Measurements from ENCODE around the gene DISP2.

Gene DISP2

DNA sequence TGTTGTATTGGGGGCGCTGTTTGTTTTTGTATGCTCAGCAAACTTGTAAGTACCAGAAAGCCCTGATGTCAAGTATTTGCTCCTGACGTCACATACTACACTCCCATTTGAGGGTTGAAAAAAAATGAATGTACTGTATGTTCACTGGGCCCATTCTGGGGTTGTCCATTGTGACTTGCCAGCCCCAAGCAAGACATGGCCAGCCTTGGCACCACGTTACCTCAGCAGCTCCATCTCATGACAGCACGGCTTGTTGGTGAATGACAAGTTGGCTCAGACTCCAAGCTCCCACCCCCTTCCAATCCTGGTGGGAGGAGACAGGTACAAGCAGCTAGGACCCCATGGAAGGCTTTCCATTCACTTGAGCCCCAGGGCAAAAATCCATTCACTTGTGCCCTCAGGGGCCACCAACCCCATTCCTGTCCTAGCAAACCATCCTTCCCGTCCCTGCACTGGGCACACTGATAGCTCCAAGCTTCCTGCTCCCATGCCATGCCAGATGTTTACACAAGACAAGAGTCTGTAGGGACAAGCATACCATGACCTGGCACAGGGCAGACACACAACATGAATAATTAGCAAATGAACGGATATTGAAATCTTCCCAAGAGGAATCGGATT is 5.6 kb upstream of the DISP2 start:
- no peak overlapping the region for H3K4me2 ChIP-seq (ENCODE audit: low read depth, low read length, poor library complexity, severe bottlenecking)
- no peaks in the 10 kb centered on the region for H4K20me1 ChIP-seq (ENCODE audit: low read depth, low read length)
- H3K9me2 ChIP-seq (replicated peaks; ENCODE audit: insufficient read depth, low read length): no peaks in the 10 kb centered on the region
- no peaks in the 10 kb centered on the region for H3K36me3 ChIP-seq (ENCODE audit: low read length)
- H3K9ac ChIP-seq (ENCODE audit: low read length): no peak overlapping the region
- H3K79me2 ChIP-seq (ENCODE audit: insufficient read depth, low read length): no peaks in the 10 kb centered on the region
- H3K27ac ChIP-seq (ENCODE audit: low read depth, low read length): no peak overlapping the region
- no peak overlapping the region for H3K4me3 ChIP-seq (ENCODE audit: insufficient read depth, low read length, poor library complexity, severe bottlenecking)
- H3K27me3 ChIP-seq (ENCODE audit: low read length): no peaks in the 10 kb centered on the region
- TF ChIP-seq, protein P1, sequence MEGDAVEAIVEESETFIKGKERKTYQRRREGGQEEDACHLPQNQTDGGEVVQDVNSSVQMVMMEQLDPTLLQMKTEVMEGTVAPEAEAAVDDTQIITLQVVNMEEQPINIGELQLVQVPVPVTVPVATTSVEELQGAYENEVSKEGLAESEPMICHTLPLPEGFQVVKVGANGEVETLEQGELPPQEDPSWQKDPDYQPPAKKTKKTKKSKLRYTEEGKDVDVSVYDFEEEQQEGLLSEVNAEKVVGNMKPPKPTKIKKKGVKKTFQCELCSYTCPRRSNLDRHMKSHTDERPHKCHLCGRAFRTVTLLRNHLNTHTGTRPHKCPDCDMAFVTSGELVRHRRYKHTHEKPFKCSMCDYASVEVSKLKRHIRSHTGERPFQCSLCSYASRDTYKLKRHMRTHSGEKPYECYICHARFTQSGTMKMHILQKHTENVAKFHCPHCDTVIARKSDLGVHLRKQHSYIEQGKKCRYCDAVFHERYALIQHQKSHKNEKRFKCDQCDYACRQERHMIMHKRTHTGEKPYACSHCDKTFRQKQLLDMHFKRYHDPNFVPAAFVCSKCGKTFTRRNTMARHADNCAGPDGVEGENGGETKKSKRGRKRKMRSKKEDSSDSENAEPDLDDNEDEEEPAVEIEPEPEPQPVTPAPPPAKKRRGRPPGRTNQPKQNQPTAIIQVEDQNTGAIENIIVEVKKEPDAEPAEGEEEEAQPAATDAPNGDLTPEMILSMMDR (IDR thresholded peaks at IDR 0.05; ENCODE audit: insufficient read depth, low read length, poor library complexity, severe bottlenecking): no peak
- TF ChIP-seq EZH2phosphoT487 (conservative IDR thresholded peaks at IDR 0.05; ENCODE audit: low read length): no peak
- no peak overlapping the region for H2AFZ ChIP-seq (ENCODE audit: low read depth, low read length, severe bottlenecking)
- H3K9me3 ChIP-seq (ENCODE audit: insufficient read depth, low read length): no peaks in the 10 kb centered on the region
- no peaks in the 10 kb centered on the region for H3F3A ChIP-seq (ENCODE audit: insufficient read depth)

DNA sequence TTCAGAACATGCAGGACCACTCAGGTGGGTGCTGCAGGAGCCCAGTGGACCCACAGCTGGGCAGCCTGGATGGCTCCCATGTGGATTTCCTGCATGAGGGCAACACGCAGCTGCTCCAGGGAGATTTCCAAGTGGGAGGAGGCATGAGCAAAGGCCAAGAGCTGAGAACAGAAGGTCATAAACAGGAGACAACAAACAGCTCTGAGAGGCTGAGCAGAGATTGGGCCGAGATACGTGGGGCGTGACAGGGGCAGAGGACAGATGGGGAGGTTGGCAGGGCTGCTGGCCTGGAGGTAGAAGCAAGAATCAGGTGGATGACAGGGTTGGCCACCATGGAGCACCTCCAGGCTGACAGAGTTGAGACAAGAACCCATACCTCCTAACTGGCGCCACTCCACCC is 4.3 kb upstream of the DISP2 start:
- Histone ChIP-seq H3K9me2 (replicated peaks; ENCODE audit: insufficient read depth, low read length) (no peaks in the 10 kb centered on the region), H3K79me2 (ENCODE audit: insufficient read depth, low read length) (no peaks in the 10 kb centered on the region), H3F3A (ENCODE audit: insufficient read depth) (no peaks in the 10 kb centered on the region), H4K20me1 (ENCODE audit: low read depth, low read length) (no peaks in the 10 kb centered on the region), H2AFZ (ENCODE audit: low read depth, low read length, severe bottlenecking) (no peak overlapping the region), H3K4me2 (ENCODE audit: low read depth, low read length, poor library complexity, severe bottlenecking) (no peak overlapping the region), H3K9ac (ENCODE audit: low read length) (no peak overlapping the region), H3K36me3 (ENCODE audit: low read length) (no peaks in the 10 kb centered on the region), H3K27me3 (ENCODE audit: low read length) (no peaks in the 10 kb centered on the region), H3K9me3 (ENCODE audit: insufficient read depth, low read length) (no peaks in the 10 kb centered on the region), H3K27ac (ENCODE audit: low read depth, low read length) (no peak overlapping the region), H3K4me3 (ENCODE audit: insufficient read depth, low read length, poor library complexity, severe bottlenecking) (no peak overlapping the region)
- no peak for TF ChIP-seq EZH2phosphoT487 (conservative IDR thresholded peaks at IDR 0.05; ENCODE audit: low read length)
- TF ChIP-seq, protein P1 (IDR thresholded peaks at IDR 0.05; ENCODE audit: insufficient read depth, low read length, poor library complexity, severe bottlenecking): no peak

DNA sequence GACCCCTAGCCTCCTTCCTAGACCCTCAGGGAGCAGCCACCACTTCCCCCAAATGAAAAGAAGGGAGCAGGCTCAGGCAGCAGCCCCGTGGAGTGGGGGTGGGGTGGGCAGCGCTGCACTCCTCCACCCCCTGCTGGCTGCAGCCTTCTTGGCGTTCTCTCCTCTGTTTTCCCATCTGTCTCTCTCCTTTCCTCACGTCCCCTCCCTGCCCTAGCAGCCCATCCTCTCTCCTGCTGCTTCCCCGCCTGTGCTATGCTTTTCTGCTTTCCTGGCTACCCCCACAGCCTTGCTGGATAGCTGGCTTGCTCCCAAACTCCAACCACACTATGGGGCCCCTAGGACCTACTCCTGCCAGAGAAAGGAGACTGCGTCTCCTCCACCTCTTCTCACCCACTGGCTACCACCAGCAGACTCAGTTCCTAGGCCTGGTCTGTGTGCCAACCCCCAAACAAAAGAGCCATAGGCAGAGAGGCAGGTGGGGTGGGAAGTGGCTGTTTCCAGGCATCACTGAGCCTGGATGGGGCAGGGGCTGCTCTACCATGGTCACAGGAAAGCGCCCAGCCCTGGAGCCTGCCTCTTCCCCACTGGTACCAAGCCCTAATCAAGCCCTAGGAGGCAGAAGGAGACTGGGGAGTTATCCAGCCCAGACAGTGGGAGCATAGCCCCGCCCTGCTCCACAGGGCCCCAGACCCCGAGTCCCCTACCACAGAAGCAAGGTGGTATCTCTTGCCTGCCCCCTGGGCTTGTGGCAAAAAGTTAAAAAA is 3.4 kb upstream of the DISP2 start:
- Histone ChIP-seq H3K9ac (ENCODE audit: low read length) (no peak overlapping the region), H4K20me1 (ENCODE audit: low read depth, low read length) (no peaks in the 10 kb centered on the region), H3K27ac (ENCODE audit: low read depth, low read length) (no peak overlapping the region), H3K9me3 (ENCODE audit: insufficient read depth, low read length) (no peaks in the 10 kb centered on the region), H2AFZ (ENCODE audit: low read depth, low read length, severe bottlenecking) (no peak overlapping the region), H3K9me2 (replicated peaks; ENCODE audit: insufficient read depth, low read length) (no peaks in the 10 kb centered on the region), H3K27me3 (ENCODE audit: low read length) (no peaks in the 10 kb centered on the region), H3K79me2 (ENCODE audit: insufficient read depth, low read length) (no peaks in the 10 kb centered on the region), H3K36me3 (ENCODE audit: low read length) (no peaks in the 10 kb centered on the region), H3K4me3 (ENCODE audit: insufficient read depth, low read length, poor library complexity, severe bottlenecking) (no peak overlapping the region), H3K4me2 (ENCODE audit: low read depth, low read length, poor library complexity, severe bottlenecking) (no peak overlapping the region), H3F3A (ENCODE audit: insufficient read depth) (no peaks in the 10 kb centered on the region)
- TF ChIP-seq, protein P1 (IDR thresholded peaks at IDR 0.05; ENCODE audit: insufficient read depth, low read length, poor library complexity, severe bottlenecking): no peak
- no peak for TF ChIP-seq EZH2phosphoT487 (conservative IDR thresholded peaks at IDR 0.05; ENCODE audit: low read length)
